ENCODE data around the gene HELZ2. TPM values are rescaled to one million over a fixed set of nuclear protein-coding genes. Genes with fewer than 3 reads are reported as not detected.

Gene HELZ2
- total RNA-seq, 1 donor from 2014 or later, result 188 TPM

GRCh38 chr20:63622096-63622495 lies 48.1 kb upstream of the HELZ2 start:
- Histone ChIP-seq H3K36me3 (ENCODE audit: insufficient read depth, low read length) (no peaks in the 10 kb centered on the region), H2AFZ (ENCODE audit: low read depth, low read length) (no peak overlapping the region), H3K9me3 (ENCODE audit: insufficient read depth, low read depth, low read length) (no peaks in the 10 kb centered on the region), H3K27me3 (ENCODE audit: insufficient read depth, low read length) (no peaks in the 10 kb centered on the region), H4K20me1 (ENCODE audit: insufficient read depth, low read length) (peaks cover 37% of the 10 kb centered on the region), H3K27ac (ENCODE audit: low read depth, low read length) (no peak overlapping the region), H3K4me2 (ENCODE audit: low read length) (no peak overlapping the region), H3K79me2 (ENCODE audit: insufficient read depth, low read length) (peaks cover 77% of the 10 kb centered on the region), H3K4me1 (ENCODE audit: insufficient read depth, low read length) (peaks cover 3% of the 10 kb centered on the region), H3K9ac (ENCODE audit: low read length) (no peak overlapping the region), H3K4me3 (ENCODE audit: insufficient read depth, low read depth, low read length) (no peak overlapping the region)
- Mint-ChIP-seq H3K27me3 (ENCODE audit: low read depth, unreplicated experiment) (no peaks in the 10 kb centered on the region), H3K27ac (ENCODE audit: unreplicated experiment) (no peak overlapping the region), H3K36me3 (ENCODE audit: low read depth, unreplicated experiment) (peaks cover 14% of the 10 kb centered on the region), H3K4me1 (ENCODE audit: low read depth, unreplicated experiment) (peaks cover 2% of the 10 kb centered on the region), H3K4me3 (ENCODE audit: unreplicated experiment) (no peak overlapping the region), H3K9me3 (ENCODE audit: unreplicated experiment) (no peaks in the 10 kb centered on the region)
- DNase-seq (ENCODE audit: low read depth) (no peak), FAIRE-seq (no peak)
- TF ChIP-seq CTCF (IDR thresholded peaks at IDR 0.05; ENCODE audit: insufficient read depth, low read depth, low read length) (no peak), EZH2 (IDR thresholded peaks at IDR 0.05; ENCODE audit: insufficient read depth, low read length) (no peak)

DNA sequence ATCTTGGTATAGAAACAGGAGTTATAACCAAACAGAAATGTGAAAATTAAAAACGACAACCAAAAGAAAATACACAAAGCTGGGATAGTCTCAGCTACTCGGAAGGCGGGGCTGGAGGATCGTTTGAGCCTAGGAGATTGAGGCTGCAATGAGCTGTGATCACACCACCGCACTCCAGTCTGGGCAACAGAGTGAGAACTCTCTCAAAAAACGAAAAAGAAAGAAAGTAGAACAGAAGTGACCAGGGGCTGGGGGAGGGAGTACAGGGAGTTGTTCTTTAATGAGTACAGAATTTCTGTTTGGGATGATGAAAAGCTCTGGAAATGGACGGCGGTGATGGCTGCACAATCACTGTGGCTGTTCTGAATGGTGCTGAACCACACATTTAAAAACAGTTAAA lies 47.0 kb upstream of the HELZ2 start:
- peaks cover 2% of the 10 kb centered on the region for H3K4me1 Mint-ChIP-seq (ENCODE audit: low read depth, unreplicated experiment)
- Histone ChIP-seq H3K79me2 (ENCODE audit: insufficient read depth, low read length) (peaks cover 73% of the 10 kb centered on the region), H3K27ac (ENCODE audit: low read depth, low read length) (no peak overlapping the region), H3K4me1 (ENCODE audit: insufficient read depth, low read length) (peaks cover 3% of the 10 kb centered on the region), H3K4me2 (ENCODE audit: low read length) (no peak overlapping the region), H3K9ac (ENCODE audit: low read length) (no peak overlapping the region), H3K4me3 (ENCODE audit: insufficient read depth, low read depth, low read length) (no peak overlapping the region), H3K36me3 (ENCODE audit: insufficient read depth, low read length) (no peaks in the 10 kb centered on the region), H4K20me1 (ENCODE audit: insufficient read depth, low read length) (peaks cover 37% of the 10 kb centered on the region), H2AFZ (ENCODE audit: low read depth, low read length) (no peak overlapping the region), H3K9me3 (ENCODE audit: insufficient read depth, low read depth, low read length) (no peaks in the 10 kb centered on the region), H3K27me3 (ENCODE audit: insufficient read depth, low read length) (no peaks in the 10 kb centered on the region)
- peaks cover 15% of the 10 kb centered on the region for H3K36me3 Mint-ChIP-seq (ENCODE audit: low read depth, unreplicated experiment)
- no peak for FAIRE-seq
- H3K4me3 Mint-ChIP-seq (ENCODE audit: unreplicated experiment), result peak overlapping the region; percentile 13
- no peak for TF ChIP-seq EZH2 (IDR thresholded peaks at IDR 0.05; ENCODE audit: insufficient read depth, low read length)
- TF ChIP-seq CTCF (IDR thresholded peaks at IDR 0.05; ENCODE audit: insufficient read depth, low read depth, low read length), result no peak
- DNase-seq (ENCODE audit: low read depth), result no peak
- no peaks in the 10 kb centered on the region for H3K27me3 Mint-ChIP-seq (ENCODE audit: low read depth, unreplicated experiment)
- no peak overlapping the region for H3K27ac Mint-ChIP-seq (ENCODE audit: unreplicated experiment)
- no peaks in the 10 kb centered on the region for H3K9me3 Mint-ChIP-seq (ENCODE audit: unreplicated experiment)

GRCh38 chr20:63619505-63619904 lies 45.5 kb upstream of the HELZ2 start:
- no peaks in the 10 kb centered on the region for H3K4me1 Mint-ChIP-seq (ENCODE audit: low read depth, unreplicated experiment)
- H3K27ac Mint-ChIP-seq (ENCODE audit: unreplicated experiment), result no peak overlapping the region
- Histone ChIP-seq H3K27me3 (ENCODE audit: insufficient read depth, low read length) (no peaks in the 10 kb centered on the region), H3K4me2 (ENCODE audit: low read length) (no peak overlapping the region), H3K4me1 (ENCODE audit: insufficient read depth, low read length) (no peaks in the 10 kb centered on the region), H4K20me1 (ENCODE audit: insufficient read depth, low read length) (peaks cover 40% of the 10 kb centered on the region), H2AFZ (ENCODE audit: low read depth, low read length) (no peak overlapping the region), H3K9me3 (ENCODE audit: insufficient read depth, low read depth, low read length) (no peaks in the 10 kb centered on the region), H3K79me2 (ENCODE audit: insufficient read depth, low read length) (peaks cover 60% of the 10 kb centered on the region), H3K4me3 (ENCODE audit: insufficient read depth, low read depth, low read length) (no peak overlapping the region), H3K27ac (ENCODE audit: low read depth, low read length) (no peak overlapping the region), H3K36me3 (ENCODE audit: insufficient read depth, low read length) (no peaks in the 10 kb centered on the region), H3K9ac (ENCODE audit: low read length) (no peak overlapping the region)
- no peak for TF ChIP-seq EZH2 (IDR thresholded peaks at IDR 0.05; ENCODE audit: insufficient read depth, low read length)
- TF ChIP-seq CTCF (IDR thresholded peaks at IDR 0.05; ENCODE audit: insufficient read depth, low read depth, low read length), result no peak
- H3K27me3 Mint-ChIP-seq (ENCODE audit: low read depth, unreplicated experiment), result no peaks in the 10 kb centered on the region
- no peak for FAIRE-seq
- no peak for DNase-seq (ENCODE audit: low read depth)
- peaks cover 21% of the 10 kb centered on the region for H3K36me3 Mint-ChIP-seq (ENCODE audit: low read depth, unreplicated experiment)
- no peak overlapping the region for H3K4me3 Mint-ChIP-seq (ENCODE audit: unreplicated experiment)
- H3K9me3 Mint-ChIP-seq (ENCODE audit: unreplicated experiment), result no peaks in the 10 kb centered on the region
